Tibial nerve (tissue), 4 donors: Measurements from ENCODE around the gene POLR2B. TPM values are rescaled to one million over a fixed set of nuclear protein-coding genes. Genes with fewer than 3 reads are reported as not detected.
A peak's percentile ranks its signal among the peaks of the same experiment; 100 is the strongest.
"Not testable (repeated sequence)": the region's sequence is repeated elsewhere in the genome, so short reads cannot be mapped to it uniquely, and the experiment has no call there.

Experiments used
- DNase-seq, 2 donors: peaks; one replicate each; pipeline ENCODE4 v3.0.0-alpha.2; 2019; ENCODE audit warnings: low spot score in 2 of 2
- H3K27ac ChIP-seq, 4 donors: fragments of 200-600 bp; sonication (generic) in 3 of 4; one replicate each; pipeline ENCODE4 v1.5.1; 2017 to 2019; ENCODE audit warnings: mild to moderate bottlenecking in 1 of 4
- H3K27me3 ChIP-seq, 2 donors: fragments of 200-600 bp; sonication (generic) in 1 of 2; one replicate each; pipeline versions ENCODE4 v1.5.1 to v1.6.0; 2017 to 2019
- H3K36me3 ChIP-seq, 3 donors: fragments of 200-600 bp; sonication (generic); one replicate each; pipeline ENCODE4 v1.5.1; 2018 to 2019
- H3K4me1 ChIP-seq, 4 donors: fragments of 200-600 bp; sonication (generic) in 3 of 4; one replicate each; pipeline ENCODE4 v1.5.1; 2017 to 2019
- H3K4me3 ChIP-seq, 4 donors: fragments of 200-600 bp; sonication (generic) in 3 of 4; one replicate each; pipeline ENCODE4 v1.5.1; 2017 to 2019; ENCODE audit warnings: mild to moderate bottlenecking in 1 of 4, moderate library complexity in 1 of 4
- H3K9me3 ChIP-seq, 4 donors: fragments of 200-600 bp; sonication (generic) in 3 of 4; one replicate each; pipeline ENCODE4 v1.5.1; 2017 to 2019
- EP300 ChIP-seq, 2 donors: sonication (generic); formaldehyde crosslinking; IDR thresholded peaks; one replicate each; pipeline ENCODE4 v1.6.1; 2017; ENCODE audit warnings: antibody characterized with exemption in 2 of 2, mild to moderate bottlenecking in 1 of 2
- POLR2A ChIP-seq, 2 donors: fragments of 450-650 bp; IDR thresholded peaks; one replicate each; pipeline ENCODE4 v1.6.1; 2017; ENCODE audit warnings: antibody characterized with exemption in 2 of 2, mild to moderate bottlenecking in 2 of 2, moderate library complexity in 2 of 2
- WGBS, 2 donors: methylation state at CpG; one replicate each; pipeline ENCODE4 v1.1.5; 2018; 5-methylcytosine and 5-hydroxymethylcytosine counted together
- total RNA-seq, 4 donors: library from RNA; depleted of rRNA; stranded (reverse); fragments of >200 nt; gene quantifications; one replicate each; pipeline ENCODE4 v1.1.0, GENCODE V29; 2016
- TF ChIP-seq, protein P1 (sequence below), 5 experiments: fragments of 200-600 bp in 3 of 5; fragments of 450-650 bp in 2 of 5; sonication (generic) in 3 of 5; IDR thresholded peaks; one replicate each; pipeline ENCODE4 v1.5.1; 2016 to 2019; ENCODE audit warnings: antibody characterized with exemption in 5 of 5, mild to moderate bottlenecking in 3 of 5, moderate library complexity in 2 of 5

Gene POLR2B
- 10 to 100 TPM; 42.8 to 84.9 (median 70.9) TPM for total RNA-seq

DNA sequence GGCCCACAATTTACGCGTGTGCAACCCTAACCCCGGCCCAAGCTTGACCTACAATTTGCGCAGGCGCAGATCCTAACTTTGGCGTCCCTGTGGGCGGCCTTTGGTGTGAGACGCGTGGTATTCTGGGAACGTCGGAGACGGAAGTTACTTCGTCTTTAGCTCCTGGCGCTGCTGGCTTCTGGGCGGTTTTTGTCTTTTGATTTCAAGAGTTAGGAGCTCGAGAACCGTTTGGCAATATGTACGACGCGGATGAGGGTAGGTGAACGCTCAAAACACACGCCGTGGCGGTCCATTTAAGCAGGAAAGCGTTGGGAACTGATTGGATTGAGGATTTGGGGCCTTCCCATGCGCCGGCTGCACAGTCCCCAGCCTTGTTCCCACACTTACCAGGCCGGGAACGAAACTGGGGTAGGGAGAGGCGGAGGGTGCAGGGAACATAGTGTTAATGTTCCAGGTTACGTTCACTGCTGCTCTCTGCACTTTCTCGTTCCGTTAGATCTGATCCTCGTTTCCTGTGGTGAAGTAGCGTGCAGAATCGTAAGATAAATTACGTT lies at the start of gene POLR2B:
Gene POLR2B, plus strand, starts transcription at position 147 of the 554 bp plus-strand sequence. Its CDS starts 90 bp downstream, at position 237.
- Histone ChIP-seq H3K27me3 (no peaks in the 10 kb centered on the region), H3K4me3 (peak within 1 kb of the TSS; percentile 49 to 92 (median 82)), H3K4me1 (peaks cover 0 to 66% (median 36%) of the 10 kb centered on the region in 4 donors), H3K9me3 (peaks cover 0 to 4% (median 0%) of the 10 kb centered on the region in 4 donors), H3K27ac (peak within 1 kb of the TSS; percentile 82 to 94 (median 88)), H3K36me3 (peaks cover 0 to 18% (median 0%) of the 10 kb centered on the region in 3 donors)
- TF ChIP-seq, protein P1, sequence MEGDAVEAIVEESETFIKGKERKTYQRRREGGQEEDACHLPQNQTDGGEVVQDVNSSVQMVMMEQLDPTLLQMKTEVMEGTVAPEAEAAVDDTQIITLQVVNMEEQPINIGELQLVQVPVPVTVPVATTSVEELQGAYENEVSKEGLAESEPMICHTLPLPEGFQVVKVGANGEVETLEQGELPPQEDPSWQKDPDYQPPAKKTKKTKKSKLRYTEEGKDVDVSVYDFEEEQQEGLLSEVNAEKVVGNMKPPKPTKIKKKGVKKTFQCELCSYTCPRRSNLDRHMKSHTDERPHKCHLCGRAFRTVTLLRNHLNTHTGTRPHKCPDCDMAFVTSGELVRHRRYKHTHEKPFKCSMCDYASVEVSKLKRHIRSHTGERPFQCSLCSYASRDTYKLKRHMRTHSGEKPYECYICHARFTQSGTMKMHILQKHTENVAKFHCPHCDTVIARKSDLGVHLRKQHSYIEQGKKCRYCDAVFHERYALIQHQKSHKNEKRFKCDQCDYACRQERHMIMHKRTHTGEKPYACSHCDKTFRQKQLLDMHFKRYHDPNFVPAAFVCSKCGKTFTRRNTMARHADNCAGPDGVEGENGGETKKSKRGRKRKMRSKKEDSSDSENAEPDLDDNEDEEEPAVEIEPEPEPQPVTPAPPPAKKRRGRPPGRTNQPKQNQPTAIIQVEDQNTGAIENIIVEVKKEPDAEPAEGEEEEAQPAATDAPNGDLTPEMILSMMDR (IDR thresholded peaks at IDR 0.05), result no peak
- peak; percentile 79 to 93 for TF ChIP-seq EP300 (IDR thresholded peaks at IDR 0.05)
- TF ChIP-seq POLR2A (IDR thresholded peaks at IDR 0.05), result peak; percentile 37 to 65
- WGBS, 2 donors, result 0 to 1% methylated on average over 37 of the region's 37 CpGs
- peak; percentile 82 to 91 for DNase-seq

GRCh38 chr4:56930638-56931037 lies 48.1 kb upstream of the POLR2B start:
- TF ChIP-seq, protein P1 (IDR thresholded peaks at IDR 0.05), result no peak
- TF ChIP-seq POLR2A (IDR thresholded peaks at IDR 0.05) (no peak), EP300 (IDR thresholded peaks at IDR 0.05) (no peak)
- Histone ChIP-seq H3K4me1 (peaks cover 0 to 10% (median 0%) of the 10 kb centered on the region in 4 donors), H3K9me3 (no peaks in the 10 kb centered on the region), H3K4me3 (no peak overlapping the region), H3K27ac (no peak overlapping the region), H3K36me3 (peaks cover 0 to 56% (median 0%) of the 10 kb centered on the region in 3 donors), H3K27me3 (no peaks in the 10 kb centered on the region)
- 92 to 96% methylated on average over 6 of the region's 7 CpGs for WGBS, 2 donors
- DNase-seq, result no peak

- no peaks in the 10 kb centered on the region for H3K27me3 ChIP-seq
- peaks cover 0 to 10% (median 0%) of the 10 kb centered on the region in 4 donors for H3K4me1 ChIP-seq
- H3K27ac ChIP-seq, result no peak overlapping the region
- TF ChIP-seq POLR2A (IDR thresholded peaks at IDR 0.05) (no peak), EP300 (IDR thresholded peaks at IDR 0.05) (no peak)
- TF ChIP-seq, protein P1 (IDR thresholded peaks at IDR 0.05), result no peak
- DNase-seq, result no peak
- WGBS, 2 donors, result 89 to 91% methylated on average over 4 of the region's 4 CpGs
- no peak overlapping the region for H3K4me3 ChIP-seq
- no peaks in the 10 kb centered on the region for H3K9me3 ChIP-seq
- peaks cover 0 to 53% (median 0%) of the 10 kb centered on the region in 3 donors for H3K36me3 ChIP-seq
These were observed 46.8 kb upstream of the POLR2B start for GRCh38 chr4:56931924-56932323.

DNA sequence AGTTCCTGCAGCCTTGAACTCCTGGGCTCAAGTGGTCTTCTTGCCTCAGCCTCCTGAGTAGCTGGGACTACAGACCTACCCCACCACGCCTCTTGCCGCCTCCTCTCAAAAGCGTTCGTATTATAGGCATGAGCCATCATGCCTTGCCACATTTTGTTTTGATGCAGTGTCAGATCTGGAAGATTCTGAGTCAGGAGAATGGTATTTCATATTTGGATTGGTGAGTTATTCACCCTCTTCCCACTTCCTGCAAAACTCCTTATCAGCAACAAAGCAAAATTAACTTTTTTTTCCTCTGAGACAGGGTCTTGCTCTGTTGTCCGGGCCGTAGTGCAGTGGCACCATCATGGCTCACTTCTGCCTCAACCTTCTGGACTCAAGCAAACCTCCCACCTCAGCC lies 41.4 kb upstream of the POLR2B start:
- H3K36me3 ChIP-seq, result peaks cover 0 to 40% (median 0%) of the 10 kb centered on the region in 3 donors
- H3K27ac ChIP-seq, result no peak overlapping the region
- TF ChIP-seq POLR2A (IDR thresholded peaks at IDR 0.05) (no peak), EP300 (IDR thresholded peaks at IDR 0.05) (no peak)
- TF ChIP-seq, protein P1 (IDR thresholded peaks at IDR 0.05), result no peak
- peaks cover 0 to 10% (median 0%) of the 10 kb centered on the region in 4 donors for H3K4me1 ChIP-seq
- 74 to 83% methylated on average over 6 of the region's 6 CpGs for WGBS, 2 donors
- H3K9me3 ChIP-seq, result no peaks in the 10 kb centered on the region
- no peaks in the 10 kb centered on the region for H3K27me3 ChIP-seq
- H3K4me3 ChIP-seq, result no peak overlapping the region
- DNase-seq, result no peak

- 96 to 97% methylated on average over 14 of the region's 14 CpGs for WGBS, 2 donors
- not testable (repeated sequence) for H3K4me1 ChIP-seq, H3K27ac ChIP-seq, H3K4me3 ChIP-seq, DNase-seq, H3K27me3 ChIP-seq, H3K9me3 ChIP-seq
- peaks cover 0 to 40% (median 0%) of the 10 kb centered on the region in 3 donors for H3K36me3 ChIP-seq
These were observed 38.9 kb upstream of the POLR2B start for GRCh38 chr4:56939826-56940225.
